Measurements from ENCODE around the gene NRXN3.

Gene NRXN3

GRCh38 chr14:78946949-78947348, 776.8 kb downstream of the NRXN3 start:
- Histone ChIP-seq H3K4me3 (ENCODE audit: insufficient read depth, low read depth, low read length) (no peak overlapping the region), H3K36me3 (ENCODE audit: control insufficient read depth, insufficient read depth, low read length) (no peaks in the 10 kb centered on the region), H3K27ac (ENCODE audit: insufficient read depth, low read depth, low read length, poor library complexity, severe bottlenecking) (no peak overlapping the region), H3K4me1 (ENCODE audit: control insufficient read depth, insufficient read depth, low read length) (peaks cover 5% of the 10 kb centered on the region), H3K27me3 (ENCODE audit: control insufficient read depth, insufficient read depth, low read length, poor library complexity, severe bottlenecking) (peaks cover 6% of the 10 kb centered on the region), H3K9me3 (ENCODE audit: control insufficient read depth, low read length) (no peaks in the 10 kb centered on the region)
- WGBS, 2 experiments, result 100% methylated on average over 1 of the region's 1 CpG; no CpG with 5 or more reads in 1 of the 2 experiments

DNA sequence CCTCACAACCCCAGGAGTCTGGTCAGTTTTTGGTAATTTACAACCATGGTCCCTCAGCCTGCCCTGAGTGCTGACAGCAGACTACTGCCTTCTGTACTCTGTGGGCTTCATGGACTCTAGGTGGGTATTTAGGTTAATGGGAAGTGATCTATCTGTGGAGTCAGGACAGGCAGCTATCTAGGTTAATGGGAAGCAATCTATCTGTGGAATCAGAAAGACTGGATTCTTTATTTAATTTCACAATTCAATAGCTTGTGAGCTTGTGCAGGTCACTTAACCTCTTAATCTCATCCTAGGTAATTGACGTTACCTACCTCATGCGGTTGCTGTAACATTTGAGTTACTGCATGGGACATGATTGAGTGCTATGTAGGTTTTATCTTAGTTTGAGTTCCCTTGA, 777.5 kb downstream of the NRXN3 start:
- 94 to 96% methylated on average over 2 of the region's 2 CpGs for WGBS, 2 experiments
- Histone ChIP-seq H3K27ac (ENCODE audit: insufficient read depth, low read depth, low read length, poor library complexity, severe bottlenecking) (no peak overlapping the region), H3K9me3 (ENCODE audit: control insufficient read depth, low read length) (no peaks in the 10 kb centered on the region), H3K27me3 (ENCODE audit: control insufficient read depth, insufficient read depth, low read length, poor library complexity, severe bottlenecking) (peaks cover 6% of the 10 kb centered on the region), H3K36me3 (ENCODE audit: control insufficient read depth, insufficient read depth, low read length) (no peaks in the 10 kb centered on the region), H3K4me1 (ENCODE audit: control insufficient read depth, insufficient read depth, low read length) (peaks cover 5% of the 10 kb centered on the region), H3K4me3 (ENCODE audit: insufficient read depth, low read depth, low read length) (no peak overlapping the region)

DNA sequence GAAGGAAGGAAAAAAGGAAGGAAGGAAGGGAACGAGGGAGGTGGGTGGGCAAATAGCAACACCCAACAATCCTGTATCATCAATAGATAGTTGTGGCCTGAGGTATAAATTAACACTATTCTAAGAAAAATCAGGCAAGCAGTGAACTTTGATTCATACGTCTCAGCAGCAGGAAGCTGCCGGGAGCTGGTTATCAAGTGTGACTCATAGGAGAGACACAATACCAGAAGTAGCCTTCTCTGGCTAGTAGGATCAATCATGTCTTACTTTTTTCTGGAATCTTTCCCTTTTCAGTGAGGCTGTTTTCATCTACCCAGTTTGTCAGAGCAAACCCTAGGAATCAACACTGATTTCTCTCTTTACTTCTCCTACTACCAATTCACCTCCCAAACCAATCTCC, 780.5 kb downstream of the NRXN3 start:
- Histone ChIP-seq H3K4me3 (ENCODE audit: insufficient read depth, low read depth, low read length) (no peak overlapping the region), H3K9me3 (ENCODE audit: control insufficient read depth, low read length) (no peaks in the 10 kb centered on the region), H3K27me3 (ENCODE audit: control insufficient read depth, insufficient read depth, low read length, poor library complexity, severe bottlenecking) (peaks cover 2% of the 10 kb centered on the region), H3K27ac (ENCODE audit: insufficient read depth, low read depth, low read length, poor library complexity, severe bottlenecking) (no peak overlapping the region), H3K4me1 (ENCODE audit: control insufficient read depth, insufficient read depth, low read length) (peaks cover 5% of the 10 kb centered on the region), H3K36me3 (ENCODE audit: control insufficient read depth, insufficient read depth, low read length) (no peaks in the 10 kb centered on the region)
- WGBS, 2 experiments, result 87 to 91% methylated on average over 2 to 3 of the region's 3 CpGs

DNA sequence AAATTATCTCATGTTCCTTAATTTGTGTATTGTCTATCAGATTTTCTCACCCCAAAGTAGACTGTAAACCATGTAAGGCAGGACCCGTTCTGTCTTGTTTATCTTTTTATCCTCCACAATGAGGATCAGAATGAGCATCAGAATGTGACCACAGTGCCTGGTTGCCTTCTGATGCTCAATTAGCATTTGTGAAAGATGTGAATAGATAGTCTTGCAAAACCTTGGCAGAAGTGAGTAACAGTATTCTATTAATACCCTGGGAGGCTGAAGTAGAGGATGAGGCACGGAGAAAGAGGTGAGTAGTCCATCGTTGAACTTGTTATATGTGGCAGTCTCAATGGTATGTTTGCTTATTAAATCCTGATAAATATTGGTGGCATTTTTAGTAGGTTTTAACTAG, 781.4 kb downstream of the NRXN3 start:
- Histone ChIP-seq H3K36me3 (ENCODE audit: control insufficient read depth, insufficient read depth, low read length) (no peaks in the 10 kb centered on the region), H3K4me3 (ENCODE audit: insufficient read depth, low read depth, low read length) (no peak overlapping the region), H3K9me3 (ENCODE audit: control insufficient read depth, low read length) (no peaks in the 10 kb centered on the region), H3K27me3 (ENCODE audit: control insufficient read depth, insufficient read depth, low read length, poor library complexity, severe bottlenecking) (no peaks in the 10 kb centered on the region), H3K27ac (ENCODE audit: insufficient read depth, low read depth, low read length, poor library complexity, severe bottlenecking) (no peak overlapping the region), H3K4me1 (ENCODE audit: control insufficient read depth, insufficient read depth, low read length) (peaks cover 5% of the 10 kb centered on the region)
- 88 to 92% methylated on average over 3 of the region's 3 CpGs for WGBS, 2 experiments

GRCh38 chr14:78959674-78960264, 789.6 kb downstream of the NRXN3 start:
- H3K4me3 ChIP-seq (ENCODE audit: insufficient read depth, low read depth, low read length), result no peak overlapping the region
- no peaks in the 10 kb centered on the region for H3K27me3 ChIP-seq (ENCODE audit: control insufficient read depth, insufficient read depth, low read length, poor library complexity, severe bottlenecking)
- H3K4me1 ChIP-seq (ENCODE audit: control insufficient read depth, insufficient read depth, low read length), result no peaks in the 10 kb centered on the region
- H3K27ac ChIP-seq (ENCODE audit: insufficient read depth, low read depth, low read length, poor library complexity, severe bottlenecking), result no peak overlapping the region
- 44 to 47% methylated on average over 9 of the region's 9 CpGs for WGBS, 2 experiments
- H3K9me3 ChIP-seq (ENCODE audit: control insufficient read depth, low read length), result no peaks in the 10 kb centered on the region
- H3K36me3 ChIP-seq (ENCODE audit: control insufficient read depth, insufficient read depth, low read length), result no peaks in the 10 kb centered on the region

GRCh38 chr14:78967111-78967809, 797.1 kb downstream of the NRXN3 start:
- 95 to 96% methylated on average over 10 of the region's 10 CpGs for WGBS, 2 experiments
- H3K27me3 ChIP-seq (ENCODE audit: control insufficient read depth, insufficient read depth, low read length, poor library complexity, severe bottlenecking), result no peaks in the 10 kb centered on the region
- no peak overlapping the region for H3K4me3 ChIP-seq (ENCODE audit: insufficient read depth, low read depth, low read length)
- H3K27ac ChIP-seq (ENCODE audit: insufficient read depth, low read depth, low read length, poor library complexity, severe bottlenecking), result no peak overlapping the region
- no peaks in the 10 kb centered on the region for H3K9me3 ChIP-seq (ENCODE audit: control insufficient read depth, low read length)
- H3K4me1 ChIP-seq (ENCODE audit: control insufficient read depth, insufficient read depth, low read length), result no peaks in the 10 kb centered on the region
- H3K36me3 ChIP-seq (ENCODE audit: control insufficient read depth, insufficient read depth, low read length), result no peaks in the 10 kb centered on the region

DNA sequence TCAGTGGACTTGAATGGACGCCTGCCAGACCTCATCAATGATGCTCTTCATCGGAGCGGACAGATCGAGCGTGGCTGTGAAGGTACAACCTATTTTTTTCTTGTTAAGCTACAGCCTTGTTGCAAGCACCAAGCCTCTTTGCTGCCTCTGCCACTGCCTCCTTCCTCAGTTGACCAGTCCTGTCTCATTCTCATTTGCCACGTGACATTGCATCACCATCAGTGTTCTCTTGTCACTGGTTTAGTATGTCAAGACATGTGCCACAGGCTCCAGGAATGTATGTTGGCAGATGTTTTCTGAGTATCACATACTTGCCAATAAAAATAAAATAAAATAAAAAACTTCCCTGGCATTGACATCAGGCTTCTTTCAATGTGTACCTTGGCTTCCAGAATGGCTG, 798.1 kb downstream of the NRXN3 start:
- no peaks in the 10 kb centered on the region for H3K36me3 ChIP-seq (ENCODE audit: control insufficient read depth, insufficient read depth, low read length)
- WGBS, 2 experiments, result 97% methylated on average over 6 of the region's 6 CpGs
- H3K9me3 ChIP-seq (ENCODE audit: control insufficient read depth, low read length), result no peaks in the 10 kb centered on the region
- no peaks in the 10 kb centered on the region for H3K4me1 ChIP-seq (ENCODE audit: control insufficient read depth, insufficient read depth, low read length)
- H3K27me3 ChIP-seq (ENCODE audit: control insufficient read depth, insufficient read depth, low read length, poor library complexity, severe bottlenecking), result no peaks in the 10 kb centered on the region
- no peak overlapping the region for H3K4me3 ChIP-seq (ENCODE audit: insufficient read depth, low read depth, low read length)
- no peak overlapping the region for H3K27ac ChIP-seq (ENCODE audit: insufficient read depth, low read depth, low read length, poor library complexity, severe bottlenecking)

DNA sequence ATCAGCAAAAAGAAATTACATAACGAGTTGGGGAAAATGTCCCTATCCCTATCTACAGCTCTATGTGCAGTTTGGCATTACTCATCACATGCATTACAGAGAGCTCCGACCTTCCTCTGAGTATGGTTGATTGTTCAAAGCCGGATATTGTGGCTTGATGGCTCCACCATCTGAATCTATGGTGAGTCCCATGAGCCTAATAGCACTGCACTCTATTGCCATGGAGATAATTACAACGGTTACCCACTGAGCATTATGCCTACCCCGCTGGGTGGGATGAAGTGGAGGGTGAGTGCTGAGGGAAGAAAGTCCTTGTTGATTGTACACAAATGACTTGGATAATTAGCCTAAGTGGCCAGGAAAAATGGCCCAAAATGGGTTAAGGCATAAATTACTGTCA, 800.5 kb downstream of the NRXN3 start:
- Histone ChIP-seq H3K36me3 (ENCODE audit: control insufficient read depth, insufficient read depth, low read length) (no peaks in the 10 kb centered on the region), H3K9me3 (ENCODE audit: control insufficient read depth, low read length) (no peaks in the 10 kb centered on the region), H3K4me1 (ENCODE audit: control insufficient read depth, insufficient read depth, low read length) (no peaks in the 10 kb centered on the region), H3K27ac (ENCODE audit: insufficient read depth, low read depth, low read length, poor library complexity, severe bottlenecking) (no peak overlapping the region), H3K4me3 (ENCODE audit: insufficient read depth, low read depth, low read length) (no peak overlapping the region), H3K27me3 (ENCODE audit: control insufficient read depth, insufficient read depth, low read length, poor library complexity, severe bottlenecking) (no peaks in the 10 kb centered on the region)
- WGBS, 2 experiments, result 89 to 92% methylated on average over 5 of the region's 5 CpGs

DNA sequence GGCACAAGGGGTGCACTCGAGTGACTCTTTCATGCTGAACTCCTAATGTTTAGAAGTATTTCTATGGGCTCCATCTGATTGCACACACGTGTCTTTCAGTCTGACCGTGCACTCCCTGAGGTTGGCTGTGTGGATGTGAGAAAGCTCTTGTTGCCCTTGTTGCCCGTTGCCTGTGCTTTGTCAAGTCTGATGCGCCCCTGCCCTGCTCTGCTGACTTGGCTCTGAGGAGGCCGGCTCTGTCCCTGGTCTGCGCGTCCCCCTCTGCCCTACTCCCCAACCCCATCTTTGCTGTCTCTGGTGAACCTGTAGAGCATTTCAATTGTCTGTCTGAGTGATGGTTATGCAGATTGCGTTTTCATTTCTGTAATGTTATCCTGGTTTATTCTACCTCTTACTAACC, 802.3 kb downstream of the NRXN3 start:
- H3K27ac ChIP-seq (ENCODE audit: insufficient read depth, low read depth, low read length, poor library complexity, severe bottlenecking), result no peak overlapping the region
- 97 to 98% methylated on average over 9 of the region's 9 CpGs for WGBS, 2 experiments
- no peak overlapping the region for H3K4me3 ChIP-seq (ENCODE audit: insufficient read depth, low read depth, low read length)
- H3K36me3 ChIP-seq (ENCODE audit: control insufficient read depth, insufficient read depth, low read length), result no peaks in the 10 kb centered on the region
- H3K9me3 ChIP-seq (ENCODE audit: control insufficient read depth, low read length), result no peaks in the 10 kb centered on the region
- H3K4me1 ChIP-seq (ENCODE audit: control insufficient read depth, insufficient read depth, low read length), result no peaks in the 10 kb centered on the region
- H3K27me3 ChIP-seq (ENCODE audit: control insufficient read depth, insufficient read depth, low read length, poor library complexity, severe bottlenecking), result no peaks in the 10 kb centered on the region

- H3K36me3 ChIP-seq (ENCODE audit: control insufficient read depth, insufficient read depth, low read length), result no peaks in the 10 kb centered on the region
- WGBS, 2 experiments, result 76 to 95% methylated on average over 3 of the region's 3 CpGs
Observed at GRCh38 chr14:78974691-78975090, 804.5 kb downstream of the NRXN3 start.

More at GRCh38 chr14:78974691-78975090, 804.5 kb downstream of the NRXN3 start:
- Histone ChIP-seq H3K4me3 (ENCODE audit: insufficient read depth, low read depth, low read length) (no peak overlapping the region), H3K27ac (ENCODE audit: insufficient read depth, low read depth, low read length, poor library complexity, severe bottlenecking) (no peak overlapping the region), H3K9me3 (ENCODE audit: control insufficient read depth, low read length) (no peaks in the 10 kb centered on the region), H3K4me1 (ENCODE audit: control insufficient read depth, insufficient read depth, low read length) (no peaks in the 10 kb centered on the region), H3K27me3 (ENCODE audit: control insufficient read depth, insufficient read depth, low read length, poor library complexity, severe bottlenecking) (no peaks in the 10 kb centered on the region)
